Stimulated activated CD8-positive, alpha-beta memory T cell treated with anti-CD3 and anti-CD28 coated beads, Interleukin-2, amount 100 ng/mL, for 48 hours (primary cell): ENCODE measurements around the gene PDZK1IP1.

Source experiments
- DNase-seq, 2 donors: peaks; one replicate each; pipeline ENCODE4 v3.0.0-alpha.2; 2020; ENCODE audit warnings: low read depth in 2 of 2

PDZK1IP1 gene

DNA sequence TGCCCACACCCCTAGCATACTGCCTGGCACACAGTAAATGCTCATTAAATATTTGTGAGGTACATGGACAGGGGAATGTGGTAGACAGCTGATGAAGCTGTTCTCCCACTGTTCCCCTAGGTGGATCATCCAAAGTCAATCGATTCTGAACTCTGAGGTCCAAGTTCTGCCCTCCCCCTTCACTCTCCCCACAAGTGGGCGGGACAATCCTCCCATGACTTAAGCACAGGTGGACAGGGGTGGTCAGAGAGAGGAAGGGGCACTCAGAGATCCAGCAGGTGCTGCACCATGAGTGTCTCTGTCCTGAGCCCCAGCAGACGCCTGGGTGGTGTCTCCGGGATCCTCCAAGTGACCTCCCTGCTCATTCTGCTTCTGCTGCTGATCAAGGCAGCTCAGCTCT, 52.6 kb downstream of the PDZK1IP1 start, which contains the start of gene CYP4A22:
TSS of gene CYP4A22 (plus strand) at position 244 of the 400 bp plus-strand sequence. CDS start at position 289, 45 bp downstream.
- DNase-seq, result no peak
